ENCODE measurements around the gene COL4A1.

- no peak for TF ChIP-seq POLR2A (IDR thresholded peaks at IDR 0.05)
- TF ChIP-seq EP300 (IDR thresholded peaks at IDR 0.05) = no peak
- no peak for TF ChIP-seq CTCF (IDR thresholded peaks at IDR 0.05)
Observed at GRCh38 chr13:110214637-110215036, 92.3 kb downstream of the COL4A1 start.

Data from upper lobe of left lung (tissue), 4 donors.